DND-41 (cell line): ENCODE measurements around the gene SMOC2.

Experiments used
- ATAC-seq: fragments of 200-7000 bp; cut with Tn5 transposase; 3 replicates; pipeline ENCODE4 v1.9.1; 2021; ENCODE audit warnings: low read depth; ENCODE audit not compliant: insufficient read depth
- DNase-seq: peaks from one replicate; pipeline ENCODE4 v3.0.0-alpha.2; 2020
- H2AFZ ChIP-seq: 2 replicates; pipeline ENCODE4 v1.6.0; 2012; ENCODE audit warnings: low read depth, low read length
- H3K27ac ChIP-seq: 2 replicates; pipeline ENCODE4 v1.5.1; 2012; ENCODE audit warnings: low read length, inconsistent platforms
- H3K27me3 ChIP-seq: fragments of 200-600 bp; sonication (generic); 2 replicates; pipeline ENCODE4 v1.6.0; 2012; ENCODE audit warnings: low read length, mild to moderate bottlenecking, inconsistent platforms; ENCODE audit not compliant: insufficient read depth, poor library complexity
- H3K36me3 ChIP-seq: 2 replicates; pipeline ENCODE4 v1.5.1; 2012; ENCODE audit warnings: low read length, inconsistent platforms; ENCODE audit not compliant: insufficient read depth
- H3K4me1 ChIP-seq: 2 replicates; pipeline ENCODE4 v1.5.1; 2012; ENCODE audit warnings: mild to moderate bottlenecking, low read length; ENCODE audit not compliant: insufficient read depth
- H3K4me2 ChIP-seq: 2 replicates; pipeline ENCODE4 v1.6.0; 2012; ENCODE audit warnings: mild to moderate bottlenecking, moderate library complexity, low read length, inconsistent platforms; ENCODE audit not compliant: insufficient read depth
- H3K4me3 ChIP-seq, 2 experiments: fragments of 200-600 bp in 1 of 2; shearing (Covaris generic) in 1 of 2; 2 replicates each; pipeline ENCODE4 v1.5.1; 2012 to 2016; ENCODE audit warnings: inconsistent platforms in 2 of 2, low read length in 2 of 2, mild to moderate bottlenecking in 2 of 2, low read depth in 1 of 2, moderate library complexity in 1 of 2
- H3K79me2 ChIP-seq: 2 replicates; pipeline ENCODE4 v1.6.0; 2012; ENCODE audit warnings: low read length, inconsistent platforms; ENCODE audit not compliant: insufficient read depth
- H3K9ac ChIP-seq: 2 replicates; pipeline ENCODE4 v1.6.0; 2012; ENCODE audit warnings: low read depth, mild to moderate bottlenecking, inconsistent platforms, low read length, moderate library complexity
- H3K9me3 ChIP-seq: 2 replicates; pipeline ENCODE4 v1.5.1; 2012; ENCODE audit warnings: low read length, moderate library complexity, mild to moderate bottlenecking, inconsistent platforms; ENCODE audit not compliant: insufficient read depth, severe bottlenecking
- H4K20me1 ChIP-seq: 2 replicates; pipeline ENCODE4 v1.6.0; 2012; ENCODE audit warnings: low read length; ENCODE audit not compliant: insufficient read depth
- CTCF ChIP-seq: IDR thresholded peaks from 2 replicates; pipeline ENCODE4 v1.5.1; 2012; ENCODE audit warnings: borderline replicate concordance, low read length, moderate library complexity, mild to moderate bottlenecking; ENCODE audit not compliant: poor library complexity, severe bottlenecking; ENCODE audit errors: extremely low read depth
- EZH2 ChIP-seq: IDR thresholded peaks from 3 replicates; pipeline ENCODE4 v1.6.1; 2012; ENCODE audit warnings: borderline replicate concordance, low read depth, mild to moderate bottlenecking, moderate library complexity, low read length, inconsistent platforms; ENCODE audit not compliant: severe bottlenecking

The SMOC2 gene

GRCh38 chr6:168699631-168700295 is 258.8 kb downstream of the SMOC2 start:
- H2AFZ ChIP-seq: no peak overlapping the region
- ATAC-seq: no peak
- TF ChIP-seq CTCF (no peak), EZH2 (no peak)
- H4K20me1 ChIP-seq: no peaks in the 10 kb centered on the region
- no peak for DNase-seq
- H3K4me1 ChIP-seq: no peaks in the 10 kb centered on the region
- no peak overlapping the region for H3K4me3 ChIP-seq
- H3K36me3 ChIP-seq: no peaks in the 10 kb centered on the region
- no peak overlapping the region for H3K9ac ChIP-seq
- no peaks in the 10 kb centered on the region for H3K27me3 ChIP-seq
- peaks cover 9% of the 10 kb centered on the region for H3K9me3 ChIP-seq
- no peak overlapping the region for H3K27ac ChIP-seq
- H3K79me2 ChIP-seq: no peaks in the 10 kb centered on the region
- H3K4me2 ChIP-seq: no peak overlapping the region

- Histone ChIP-seq H3K9me3 (peaks cover 9% of the 10 kb centered on the region), H3K27me3 (no peaks in the 10 kb centered on the region), H3K27ac (no peak overlapping the region), H2AFZ (no peak overlapping the region), H4K20me1 (no peaks in the 10 kb centered on the region), H3K4me1 (no peaks in the 10 kb centered on the region), H3K4me2 (no peak overlapping the region), H3K4me3 (no peak overlapping the region), H3K9ac (no peak overlapping the region), H3K36me3 (no peaks in the 10 kb centered on the region), H3K79me2 (no peaks in the 10 kb centered on the region)
- TF ChIP-seq CTCF (no peak), EZH2 (no peak)
- ATAC-seq: no peak
- no peak for DNase-seq
These were observed 259.9 kb downstream of the SMOC2 start for GRCh38 chr6:168700880-168701279.

GRCh38 chr6:168703990-168704389 is 263.0 kb downstream of the SMOC2 start:
- Histone ChIP-seq H3K27me3 (no peaks in the 10 kb centered on the region), H3K36me3 (no peaks in the 10 kb centered on the region), H3K27ac (no peak overlapping the region), H3K4me1 (no peaks in the 10 kb centered on the region), H3K4me3 (no peak overlapping the region), H3K9ac (no peak overlapping the region), H3K4me2 (no peak overlapping the region), H4K20me1 (no peaks in the 10 kb centered on the region), H3K79me2 (no peaks in the 10 kb centered on the region), H3K9me3 (peaks cover 9% of the 10 kb centered on the region), H2AFZ (no peak overlapping the region)
- TF ChIP-seq CTCF (no peak), EZH2 (no peak)
- DNase-seq (no peak), ATAC-seq (no peak)
